Hepatocyte (in vitro differentiated cells): ENCODE results near the gene DNAH17.

Source experiments
- EZH2 ChIP-seq: fragments of 200-600 bp; sonication (generic); IDR thresholded peaks from 2 replicates; pipeline ENCODE4 v1.6.1; 2016; ENCODE audit warnings: antibody characterized with exemption, mild to moderate bottlenecking, borderline replicate concordance
- EZH2phosphoT487 ChIP-seq: fragments of 200-600 bp; sonication (generic); IDR thresholded peaks from one replicate; pipeline ENCODE4 v1.6.1; 2018; ENCODE audit warnings: antibody characterized with exemption, mild to moderate bottlenecking, low read depth, moderate library complexity; ENCODE audit not compliant: unreplicated experiment, severe bottlenecking
- TF ChIP-seq, protein P1 (sequence below): fragments of 200-600 bp; sonication (generic); IDR thresholded peaks from 2 replicates; pipeline ENCODE4 v1.5.1; 2016; ENCODE audit warnings: antibody characterized with exemption, mild to moderate bottlenecking; ENCODE audit not compliant: poor library complexity

DNA sequence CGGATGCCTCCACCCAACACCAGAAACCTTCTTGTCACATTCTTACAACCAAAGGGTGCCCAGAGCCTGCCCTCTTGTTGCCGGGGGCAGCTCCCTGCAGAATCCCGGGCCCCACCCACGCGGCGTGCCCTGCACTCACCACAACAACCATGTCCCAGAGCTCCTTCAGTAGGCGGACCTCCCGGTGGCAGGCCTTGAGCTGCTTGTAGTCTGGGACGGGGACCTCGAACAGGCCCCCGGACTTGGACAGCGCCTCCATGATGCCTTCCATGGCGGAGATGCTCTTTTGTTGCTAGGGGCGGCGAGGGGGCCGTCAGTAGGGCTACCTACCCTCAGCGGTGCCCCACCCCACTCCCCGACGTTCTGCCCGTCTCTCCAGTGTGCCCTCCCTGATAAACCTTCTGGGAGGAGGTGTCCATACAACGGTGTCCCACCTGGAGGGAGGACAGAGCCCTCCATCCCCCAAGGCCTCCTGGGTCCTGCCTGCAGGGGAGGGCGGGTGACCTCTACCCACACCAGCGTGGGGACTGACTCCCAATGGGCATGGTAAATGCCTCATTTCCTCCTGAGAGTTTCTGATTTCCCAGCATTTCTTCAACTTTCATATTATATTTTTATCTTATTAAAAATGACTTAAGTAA is 52.2 kb downstream of the DNAH17 start:
- TF ChIP-seq EZH2phosphoT487 (no peak), EZH2 (no peak)
- TF ChIP-seq, protein P1, sequence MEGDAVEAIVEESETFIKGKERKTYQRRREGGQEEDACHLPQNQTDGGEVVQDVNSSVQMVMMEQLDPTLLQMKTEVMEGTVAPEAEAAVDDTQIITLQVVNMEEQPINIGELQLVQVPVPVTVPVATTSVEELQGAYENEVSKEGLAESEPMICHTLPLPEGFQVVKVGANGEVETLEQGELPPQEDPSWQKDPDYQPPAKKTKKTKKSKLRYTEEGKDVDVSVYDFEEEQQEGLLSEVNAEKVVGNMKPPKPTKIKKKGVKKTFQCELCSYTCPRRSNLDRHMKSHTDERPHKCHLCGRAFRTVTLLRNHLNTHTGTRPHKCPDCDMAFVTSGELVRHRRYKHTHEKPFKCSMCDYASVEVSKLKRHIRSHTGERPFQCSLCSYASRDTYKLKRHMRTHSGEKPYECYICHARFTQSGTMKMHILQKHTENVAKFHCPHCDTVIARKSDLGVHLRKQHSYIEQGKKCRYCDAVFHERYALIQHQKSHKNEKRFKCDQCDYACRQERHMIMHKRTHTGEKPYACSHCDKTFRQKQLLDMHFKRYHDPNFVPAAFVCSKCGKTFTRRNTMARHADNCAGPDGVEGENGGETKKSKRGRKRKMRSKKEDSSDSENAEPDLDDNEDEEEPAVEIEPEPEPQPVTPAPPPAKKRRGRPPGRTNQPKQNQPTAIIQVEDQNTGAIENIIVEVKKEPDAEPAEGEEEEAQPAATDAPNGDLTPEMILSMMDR: no peak
